Heart left ventricle (tissue), 11 donors: ENCODE measurements around the gene EPHA8. TPM values are rescaled to one million over a fixed set of nuclear protein-coding genes. Genes with fewer than 3 reads are reported as not detected.

ENCODE experiments used
- microRNA-seq, 4 donors: library from miRNA; unstranded; fragments of <30 nt; microRNA quantifications; one replicate each; pipeline versions ENCODE4 to v1.2.0, GENCODE V29; 2017 to 2020
- polyA plus RNA-seq, 2 donors: library from polyadenylated mRNA; stranded (reverse); fragments of 200-250 nt; gene quantifications; one replicate each; pipeline ENCODE4 v1.2.3, GENCODE V29; 2013
- total RNA-seq, 9 donors: library from RNA; depleted of rRNA in 2 of 9; stranded (reverse); fragments of >200 nt in 2 of 9; fragmentation: NEBNext Ultra II Directional in 3 of 9; extraction: Animal tissue kit (Norgen Biotek cat#: 25700) in 3 of 9; gene quantifications; one replicate each; pipeline versions ENCODE4 v1.1.0 to v1.2.4, GENCODE V29; 2016 to 2023
- donor health status: ischemic (EF 13 %, LVEDD 7.1; RV severe dilation, severe dysfunction).
- donor health status: healthy with polysubstance abuse.
- donor health status: DM: no; HTN: yes; CAD: no.
- donor health status: DM: no; HTN: no; CAD: no.
- donor health status: ischemic (EF 25% LVEDD 5.7; RV mildly dilated, moderate dysfunction).
- donor health status: healthy.
- donor health status: DM: yes; HTN: yes; CAD: no.
- donor health status: PGD.
- donor health status: nonischemic (EF 23%, LVEDD 6.1; RV moderate dilation, normal function).

EPHA8 gene
- total and polyA plus RNA-seq, 11 donors: 0.08 to 0.12 TPM; not detected in 9

Small RNA genes within 50 kb of the gene (microRNA-seq; reads per million reads assigned to microRNA genes)
- gene MIR6127: 0 reads per million in 4 donors

Other genes with a start within 250 kb of the EPHA8 start
- gene ZBTB40, start 111.6 kb upstream of the EPHA8 start, total RNA-seq: 10 to 100 TPM in 8 of 9 donors, 1 to 10 TPM in 1; 9.7 to 17.7 (median 15.2) TPM
- gene ZBTB40, start 111.6 kb upstream of the EPHA8 start, polyA plus RNA-seq: 1 to 10 TPM; 4.6 to 7.4 TPM
- 100 to 1,000 TPM in 2 of 9 donors, 10 to 100 TPM in 7; 24.8 to 675 (median 57.0) TPM for gene C1QA, start 73.1 kb downstream of the EPHA8 start, total RNA-seq
- 10 to 100 TPM; 26.4 to 46.6 TPM for gene C1QA, start 73.1 kb downstream of the EPHA8 start, polyA plus RNA-seq
- 100 to 1,000 TPM in 3 of 9 donors, 10 to 100 TPM in 6; 20.9 to 674 (median 50.6) TPM for gene C1QC, start 80.1 kb downstream of the EPHA8 start, total RNA-seq
- gene C1QC, start 80.1 kb downstream of the EPHA8 start, polyA plus RNA-seq: 10 to 100 TPM; 13.9 to 50.0 TPM
- gene C1QB, start 89.7 kb downstream of the EPHA8 start, total RNA-seq: 100 to 1,000 TPM in 3 of 9 donors, 10 to 100 TPM in 6; 16.6 to 667 (median 81.4) TPM
- 10 to 100 TPM; 25.9 to 61.9 TPM for gene C1QB, start 89.7 kb downstream of the EPHA8 start, polyA plus RNA-seq
- 1 to 10 TPM in 3 of 9 donors, under 1 TPM in 6; 0.13 to 6.3 (median 0.70) TPM for gene EPHB2, start 147.3 kb downstream of the EPHA8 start, total RNA-seq
- gene EPHB2, start 147.3 kb downstream of the EPHA8 start, polyA plus RNA-seq: 1 to 10 TPM in 1 of 2 donors, under 1 TPM in 1; 0.11 to 2.0 TPM